ENCODE results near the gene JAZF1.
A peak's percentile ranks its signal among the peaks of the same experiment; 100 is the strongest.
"Not testable (repeated sequence)": the region's sequence is repeated elsewhere in the genome, so short reads cannot be mapped to it uniquely, and the experiment has no call there.

The JAZF1 gene

GRCh38 chr7:27925573-27926201 lies 254.9 kb downstream of the JAZF1 start:
- DNase-seq = no peak

GRCh38 chr7:27923642-27923980 lies 257.0 kb downstream of the JAZF1 start:
- DNase-seq = no peak

DNA sequence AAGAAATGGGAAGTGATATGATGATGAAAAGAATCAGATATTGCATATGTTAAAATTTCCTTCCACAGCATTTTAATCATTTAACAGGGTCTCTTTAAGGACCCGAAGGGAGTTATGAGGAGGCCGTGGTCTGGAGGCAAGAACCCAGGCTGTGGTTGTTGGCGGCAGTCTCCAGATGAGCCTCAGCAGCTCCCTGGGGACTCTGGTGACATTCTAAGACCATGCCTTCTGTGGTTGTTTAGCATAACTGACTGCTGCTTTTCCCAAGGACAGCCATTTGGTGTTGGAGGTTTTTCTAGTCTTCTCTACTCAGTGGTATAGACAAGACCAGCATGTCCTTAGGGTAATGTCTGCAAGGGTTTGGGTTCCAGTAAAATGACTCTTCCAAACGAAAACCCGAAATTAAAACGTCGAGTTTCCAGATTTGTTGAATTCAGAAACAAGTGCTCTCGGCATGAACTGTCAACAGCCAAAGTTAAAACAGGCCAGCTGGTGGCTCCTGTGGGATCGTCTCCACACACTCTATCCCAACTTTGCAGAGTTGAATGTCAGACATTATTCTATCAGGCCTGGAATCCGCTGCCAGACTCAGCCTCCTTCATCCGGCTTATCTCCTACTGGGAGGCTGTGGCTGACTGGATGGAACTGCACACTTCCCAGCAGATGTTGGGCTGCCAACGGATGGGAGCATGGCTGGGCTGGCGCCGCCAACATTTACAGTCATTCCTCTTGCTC lies 257.5 kb downstream of the JAZF1 start:
- DNase-seq = peak; percentile 7

GRCh38 chr7:27922389-27922788 lies 258.2 kb downstream of the JAZF1 start:
- DNase-seq = not testable (repeated sequence)

- peak; percentile 46 for DNase-seq
These were observed 259.3 kb downstream of the JAZF1 start for GRCh38 chr7:27921081-27921836.

DNA sequence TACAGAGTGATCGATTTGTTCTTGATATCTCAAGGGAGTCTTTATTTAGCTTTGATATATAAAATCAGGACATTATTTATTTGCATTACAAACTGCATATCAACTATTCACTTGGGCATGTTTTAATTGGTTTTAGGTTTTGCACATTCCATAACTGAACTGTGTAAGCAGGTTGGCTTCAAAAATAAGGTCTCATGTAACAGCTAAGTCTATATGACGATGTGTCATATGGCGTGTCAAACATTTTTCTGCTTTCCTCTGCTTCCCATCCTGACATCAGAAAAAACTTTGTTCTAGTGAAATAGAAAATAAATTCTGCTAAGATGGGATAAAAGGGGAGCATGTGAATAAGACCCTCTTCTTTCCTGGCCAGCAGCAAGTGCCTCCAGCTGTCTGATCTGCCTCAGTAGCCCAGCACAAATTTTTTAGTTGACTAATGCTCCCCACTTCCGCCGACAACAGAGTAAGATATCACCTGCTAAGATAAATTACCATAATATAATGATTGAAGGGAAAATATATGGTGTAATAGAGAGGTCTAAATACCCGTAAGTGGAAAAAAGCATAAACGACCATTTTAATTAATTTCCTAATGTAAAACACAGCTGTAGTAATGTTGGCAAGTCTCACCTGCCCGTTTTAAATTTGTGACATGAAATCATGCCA lies 260.2 kb downstream of the JAZF1 start:
- DNase-seq = no peak

- DNase-seq = no peak
These were observed 262.1 kb downstream of the JAZF1 start for GRCh38 chr7:27918503-27918902.

DNA sequence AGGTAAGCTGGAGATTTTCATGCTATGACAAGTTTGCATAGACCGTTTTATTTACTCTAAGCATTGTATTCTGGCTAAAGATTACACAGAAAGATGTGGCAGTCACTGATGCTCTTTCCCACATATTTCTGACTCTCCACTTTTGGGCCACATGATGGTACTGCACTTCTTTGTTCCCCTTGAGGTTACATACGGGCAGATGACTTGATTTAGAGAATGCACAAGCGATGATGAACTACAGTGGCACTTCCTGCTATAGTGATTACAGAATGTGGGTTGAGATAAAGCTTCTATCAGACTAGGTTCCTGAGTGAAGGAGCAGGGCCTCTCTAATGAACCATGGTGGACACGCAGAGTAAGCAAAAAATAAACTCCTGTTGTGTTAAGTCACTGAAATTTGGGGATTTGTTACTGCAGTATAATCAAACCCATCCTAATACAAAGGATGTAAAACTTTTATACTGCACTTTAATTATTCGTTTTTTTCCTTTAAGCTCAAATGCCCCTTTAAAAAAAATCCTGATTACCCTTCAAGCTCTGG lies 262.8 kb downstream of the JAZF1 start:
- DNase-seq = no peak

GRCh38 chr7:27917119-27917518 lies 263.5 kb downstream of the JAZF1 start:
- DNase-seq = peak; percentile 22

DNA sequence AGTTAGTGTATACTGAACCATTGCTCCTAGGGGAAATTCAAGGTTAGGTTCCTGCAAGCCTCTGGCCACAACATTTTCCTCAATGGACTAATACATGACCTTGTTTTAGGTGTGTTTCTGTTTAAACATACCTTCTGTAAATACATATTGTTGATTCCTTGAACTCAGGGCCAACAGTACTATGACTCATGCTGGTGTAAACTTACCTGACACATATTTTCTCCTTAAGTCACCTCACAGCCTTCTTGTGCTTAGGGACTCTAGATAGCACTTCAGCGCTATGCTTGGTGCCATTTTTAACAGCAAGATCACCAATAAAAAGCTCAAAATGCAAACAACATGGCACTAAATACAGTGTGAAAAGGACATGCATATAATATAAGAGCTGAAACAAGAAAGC lies 264.2 kb downstream of the JAZF1 start:
- DNase-seq = no peak

DNA sequence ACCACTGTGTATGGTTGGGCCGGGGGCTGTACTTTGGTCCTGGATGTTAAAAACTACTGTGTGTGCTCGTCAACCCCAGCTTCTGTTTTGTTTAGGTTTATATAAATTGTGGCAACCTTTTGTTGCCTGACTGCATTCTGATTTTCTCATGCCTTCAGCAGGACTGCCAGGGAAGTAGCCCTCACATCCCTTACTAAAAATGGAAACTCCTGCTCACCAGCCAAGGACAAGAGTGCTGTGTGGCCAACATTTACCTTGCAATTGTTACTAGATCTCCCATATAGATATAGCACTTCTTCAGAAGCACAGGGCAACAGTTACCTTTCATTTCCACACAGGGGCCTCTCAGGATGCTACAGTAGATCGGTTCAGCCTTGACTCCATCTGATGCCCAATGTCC lies 266.2 kb downstream of the JAZF1 start:
- DNase-seq = no peak

- DNase-seq = no peak
These were observed 267.8 kb downstream of the JAZF1 start for GRCh38 chr7:27912751-27913150.

DNA sequence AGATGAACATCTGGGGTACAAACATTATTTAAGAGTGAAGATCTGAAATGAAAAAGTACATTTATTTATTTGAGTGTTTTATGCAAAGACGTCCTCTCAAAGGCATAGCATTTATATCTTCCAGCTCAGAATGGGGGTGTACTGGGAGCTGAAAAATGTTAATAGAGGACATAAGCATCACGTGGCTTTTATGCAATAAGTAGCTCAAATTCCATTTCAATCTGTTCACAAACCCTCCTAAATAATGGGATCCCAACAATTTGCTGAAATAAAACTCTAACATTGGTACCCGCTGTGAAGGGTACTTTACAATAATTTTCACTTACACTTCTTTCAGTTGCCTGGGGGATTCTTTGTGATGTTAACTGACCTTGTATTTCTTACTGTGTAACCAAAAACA lies 268.7 kb downstream of the JAZF1 start:
- DNase-seq = no peak

GRCh38 chr7:27910326-27910725 lies 270.3 kb downstream of the JAZF1 start:
- no peak for DNase-seq

DNA sequence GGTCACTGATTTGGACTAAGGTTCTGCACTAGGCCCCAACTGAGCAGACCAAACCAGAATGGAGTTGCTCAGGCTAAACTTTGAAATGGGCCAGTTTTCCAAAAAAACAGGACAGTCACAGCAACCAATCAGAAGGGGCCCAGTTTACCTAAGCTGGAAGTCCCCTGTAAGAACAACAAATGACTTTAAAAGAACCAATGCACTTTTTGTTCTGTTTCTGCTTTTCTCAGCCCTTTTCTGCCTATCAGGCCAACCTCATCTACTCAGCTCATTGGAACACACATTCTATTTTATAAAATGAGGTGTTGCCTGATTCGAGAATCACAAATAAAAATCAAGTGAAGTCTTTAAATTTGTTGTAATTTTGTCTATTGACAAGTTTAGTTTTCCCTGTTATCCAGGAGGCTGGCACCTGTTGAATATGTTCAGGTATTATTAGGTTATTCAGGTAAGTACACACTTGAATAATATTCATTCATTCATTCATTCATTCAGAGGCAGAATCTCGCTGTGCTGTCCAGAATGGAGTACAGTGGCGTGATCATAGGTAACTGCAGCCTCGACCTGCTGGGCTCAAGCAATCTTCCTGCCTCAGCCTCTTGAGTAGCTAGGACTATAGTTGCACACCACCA lies 271.9 kb downstream of the JAZF1 start:
- DNase-seq = no peak

- DNase-seq = no peak
These were observed 274.1 kb downstream of the JAZF1 start for GRCh38 chr7:27906385-27907091.

DNA sequence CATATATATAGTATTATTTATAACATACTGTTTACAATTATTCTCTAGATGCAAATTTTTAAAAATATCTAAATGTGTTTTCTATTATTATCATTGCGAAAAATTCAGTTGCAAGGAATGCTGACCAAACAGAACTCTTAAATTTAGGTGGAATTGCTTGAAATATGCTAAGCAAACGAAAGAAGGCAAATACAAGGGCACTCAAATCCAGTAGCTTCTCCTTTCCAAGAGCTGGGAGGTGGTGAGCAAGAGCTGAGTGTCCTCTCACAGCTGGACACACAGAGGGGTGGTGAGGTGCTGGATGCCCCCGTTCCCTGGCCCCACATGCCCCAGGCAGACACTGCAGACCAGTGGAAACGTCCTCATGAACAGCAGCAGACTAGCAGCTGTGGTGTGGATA lies 274.6 kb downstream of the JAZF1 start:
- no peak for DNase-seq

- DNase-seq = no peak
These were observed 279.4 kb downstream of the JAZF1 start for GRCh38 chr7:27901028-27901760.

DNA sequence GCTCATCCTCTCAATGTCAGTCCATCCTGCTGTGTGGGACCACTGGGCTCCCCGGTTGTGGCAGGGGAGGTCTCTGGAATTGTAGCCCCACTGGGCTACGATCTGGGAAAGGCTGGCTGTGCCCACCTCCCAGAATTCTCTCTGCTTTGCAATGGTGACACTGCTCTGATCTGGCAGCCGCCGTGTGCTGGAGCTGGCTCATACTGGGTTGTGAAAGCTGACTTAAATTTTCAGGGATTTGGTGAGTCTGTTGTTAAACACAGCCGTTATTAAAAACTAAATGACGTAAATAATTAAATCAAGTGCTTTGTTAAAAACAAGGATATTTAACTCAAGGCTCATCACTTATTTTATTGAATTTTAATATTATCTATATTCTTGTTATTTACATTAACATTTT lies 280.6 kb downstream of the JAZF1 start:
- no peak for DNase-seq

- DNase-seq = no peak
These were observed 281.0 kb downstream of the JAZF1 start for GRCh38 chr7:27899601-27900000.

DNA sequence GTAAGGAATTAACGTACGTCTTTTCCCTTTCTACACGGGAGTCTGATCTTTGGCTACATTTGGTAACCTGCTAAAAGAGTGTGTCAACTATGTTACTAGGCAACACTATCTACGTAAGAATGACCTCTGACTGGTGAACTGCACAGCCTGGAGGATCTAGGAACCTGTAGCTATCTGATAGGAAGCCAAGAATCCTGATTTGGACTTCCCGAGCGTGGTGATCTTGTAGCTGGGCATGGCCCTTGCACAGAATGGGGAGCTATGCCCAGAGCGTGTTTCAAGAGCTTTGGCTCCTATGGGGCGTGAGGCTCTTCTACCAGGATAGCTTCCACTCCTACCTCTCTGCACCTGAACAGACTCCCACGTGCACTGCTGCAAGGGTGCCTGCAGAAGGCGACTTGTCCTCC lies 283.2 kb downstream of the JAZF1 start:
- no peak for DNase-seq

Measured in NCI-H187 treated with DMSO at 0.1 percent for 48 hours (cell line).